Bladder microvascular endothelial cell (primary cell): Measurements from ENCODE around the gene PCDHB11. TPM values are rescaled to one million over a fixed set of nuclear protein-coding genes. Genes with fewer than 3 reads are reported as not detected.

ENCODE experiments used
- total RNA-seq: library from RNA; depleted of rRNA; stranded (reverse); fragments of >200 nt; gene quantifications from 2 replicates; pipeline ENCODE4 v1.2.3, GENCODE V29; 2014

PCDHB11 gene
- total RNA-seq: 0.16 and 0.69 TPM in 2 replicates

GRCh38 chr5:141199359-141200235 lies at the start of gene PCDHB11:
Gene PCDHB11 (plus strand): TSS chr5:141199627. CDS start chr5:141199775, 148 bp downstream.

DNA sequence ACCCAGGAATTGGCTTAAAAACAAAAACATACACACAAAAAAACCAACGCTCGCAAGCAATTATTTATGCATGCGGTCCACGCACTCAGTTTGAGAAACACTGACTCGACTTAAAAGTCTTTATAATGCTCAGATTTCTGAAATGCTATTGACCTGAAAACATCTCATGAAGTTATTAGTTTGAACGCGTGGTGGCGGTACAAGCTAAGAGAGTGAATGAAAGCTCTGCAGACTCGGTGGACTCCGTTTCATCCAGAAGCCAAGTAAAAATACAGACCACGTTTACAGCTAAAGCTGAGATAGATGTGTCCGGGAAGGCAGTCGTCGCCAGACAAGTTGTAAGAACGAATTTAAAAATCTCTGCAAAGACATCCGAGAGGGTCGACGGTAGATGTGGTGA lies 49.6 kb upstream of the PCDHB11 start, which contains the start of gene PCDHB6:
Gene PCDHB6, plus strand, starts transcription at position 246 of the 400 bp plus-strand sequence. CDS start 201 bp downstream, outside the sequence.

GRCh38 chr5:141172381-141173204 lies 26.8 kb upstream of the PCDHB11 start, which contains the start of gene PCDHB7:
Gene PCDHB7 (plus strand): TSS chr5:141172644. CDS start chr5:141172836, 192 bp downstream.

GRCh38 chr5:141177577-141178191 lies 21.7 kb upstream of the PCDHB11 start, which contains the start of gene PCDHB8:
Gene PCDHB8 (plus strand): TSS chr5:141177790. CDS start chr5:141178035, 245 bp downstream.

GRCh38 chr5:141182248-141182647 lies 17.2 kb upstream of the PCDHB11 start, which contains the start of gene PCDHB16:
Gene PCDHB16 (plus strand): TSS chr5:141182387. CDS start chr5:141182560, 173 bp downstream.

DNA sequence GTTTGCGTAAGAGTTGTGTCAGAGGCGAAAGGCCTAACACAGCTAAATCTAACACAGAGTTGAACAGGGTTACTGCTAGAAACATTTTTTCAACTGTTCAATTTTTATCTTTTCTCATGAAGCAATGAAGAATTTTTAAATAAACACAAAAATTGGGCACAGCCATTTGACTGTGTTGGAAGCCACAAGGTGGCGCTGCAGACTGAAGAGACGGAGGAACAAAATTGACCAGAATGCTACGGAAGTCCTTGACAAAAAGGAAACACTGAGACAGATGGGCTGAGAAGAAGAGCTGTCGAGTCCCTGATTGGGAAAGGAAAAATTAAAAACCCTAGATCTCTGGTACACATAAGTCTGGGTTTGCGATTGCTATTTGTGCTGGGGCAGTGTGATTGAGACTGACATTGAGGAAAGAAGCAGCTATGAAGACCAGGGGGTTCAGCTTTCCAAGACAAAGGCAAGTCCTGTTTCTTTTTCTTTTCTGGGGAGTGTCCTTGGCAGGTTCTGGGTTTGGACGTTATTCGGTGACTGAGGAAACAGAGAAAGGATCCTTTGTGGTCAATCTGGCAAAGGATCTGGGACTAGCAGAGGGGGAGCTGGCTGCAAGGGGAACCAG lies 12.4 kb upstream of the PCDHB11 start, which contains the start of gene PCDHB9:
Gene PCDHB9, plus strand, starts transcription at position 265 of the 616 bp plus-strand sequence. Its CDS starts 158 bp downstream, at position 423.

GRCh38 chr5:141192110-141192725 lies 7.2 kb upstream of the PCDHB11 start, which contains the start of gene PCDHB10:
Gene PCDHB10 (plus strand): TSS chr5:141192353. CDS start chr5:141192553, 200 bp downstream.

GRCh38 chr5:141208478-141208877 lies 9.1 kb downstream of the PCDHB11 start, which contains the start of gene PCDHB12:
Gene PCDHB12 (plus strand): TSS chr5:141208719. CDS start chr5:141208908, 189 bp downstream.

DNA sequence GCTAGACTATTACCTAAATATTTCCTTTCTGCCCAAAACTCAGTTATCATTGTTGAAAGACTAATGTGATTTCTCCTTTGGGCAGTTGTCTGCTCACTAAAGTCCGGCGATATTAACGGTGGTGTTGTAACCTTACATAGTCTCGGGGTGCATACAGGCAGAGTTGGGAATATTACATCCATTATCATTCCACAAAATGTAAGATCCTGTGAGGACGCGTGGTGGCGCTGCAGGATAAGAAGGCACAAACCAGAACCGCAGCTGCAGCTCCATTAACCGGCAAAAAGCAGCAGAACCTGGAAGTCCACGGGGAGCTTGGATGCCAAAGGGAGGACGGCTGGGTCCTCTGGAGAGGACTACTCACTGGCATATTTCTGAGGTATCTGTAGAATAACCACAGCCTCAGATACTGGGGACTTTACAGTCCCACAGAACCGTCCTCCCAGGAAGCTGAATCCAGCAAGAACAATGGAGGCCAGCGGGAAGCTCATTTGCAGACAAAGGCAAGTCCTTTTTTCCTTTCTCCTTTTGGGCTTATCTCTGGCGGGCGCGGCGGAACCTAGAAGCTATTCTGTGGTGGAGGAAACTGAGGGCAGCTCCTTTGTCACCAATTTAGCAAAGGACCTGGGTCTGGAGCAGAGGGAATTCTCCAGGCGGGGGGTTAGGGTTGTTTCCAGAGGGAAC lies 14.4 kb downstream of the PCDHB11 start, which contains the start of gene PCDHB13:
Gene PCDHB13, plus strand, starts transcription at position 264 of the 684 bp plus-strand sequence. Its CDS starts 205 bp downstream, at position 469.

GRCh38 chr5:141223112-141223783 lies 23.8 kb downstream of the PCDHB11 start, which contains the start of gene PCDHB14:
Gene PCDHB14 (plus strand): TSS chr5:141223343. CDS start chr5:141223506, 163 bp downstream.

DNA sequence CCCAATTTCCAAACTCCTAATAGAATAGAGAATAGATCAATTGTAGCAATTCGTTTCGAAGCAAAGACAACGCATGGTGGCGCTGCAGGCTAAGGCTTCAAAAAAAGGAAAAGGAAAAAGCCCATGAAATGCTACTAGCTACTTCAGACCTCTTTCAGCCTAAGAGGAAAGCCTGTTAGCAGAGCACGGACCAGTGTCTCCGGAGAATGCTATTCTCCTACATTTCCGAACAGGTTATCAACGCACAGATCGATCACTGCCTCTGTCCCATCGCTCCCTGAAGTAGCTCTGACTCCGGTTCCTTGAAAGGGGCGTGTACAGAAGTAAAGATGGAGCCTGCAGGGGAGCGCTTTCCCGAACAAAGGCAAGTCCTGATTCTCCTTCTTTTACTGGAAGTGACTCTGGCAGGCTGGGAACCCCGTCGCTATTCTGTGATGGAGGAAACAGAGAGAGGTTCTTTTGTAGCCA lies 45.9 kb downstream of the PCDHB11 start, which contains the start of gene PCDHB15:
Gene PCDHB15, plus strand, starts transcription at position 146 of the 468 bp plus-strand sequence. Its CDS starts 184 bp downstream, at position 330.

Other genes starting within 250 kb of the PCDHB11 start
- gene PCDHAC2, start 233.2 kb upstream of the PCDHB11 start, total RNA-seq: 0.19 and 0.32 TPM in 2 replicates
- gene PCDHB1, start 148.3 kb upstream of the PCDHB11 start, total RNA-seq: not detected in 2 replicates
- 0.81 and 2.3 TPM in 2 replicates for gene PCDHB2, start 105.0 kb upstream of the PCDHB11 start, total RNA-seq
- gene PCDHB3, start 99.2 kb upstream of the PCDHB11 start, total RNA-seq: 0.32 and 1.2 TPM in 2 replicates
- gene PCDHB4, start 77.8 kb upstream of the PCDHB11 start, total RNA-seq: under 0.01 and 0.25 TPM in 2 replicates
- 0.32 and 3.6 TPM in 2 replicates for gene PCDHB5, start 64.4 kb upstream of the PCDHB11 start, total RNA-seq
- 0.25 TPM in 1 of 2 replicates, not detected in the other for gene PCDHB6, start 49.6 kb upstream of the PCDHB11 start, total RNA-seq
- gene PCDHB7, start 27.0 kb upstream of the PCDHB11 start, total RNA-seq: 0.16 and 1.5 TPM in 2 replicates
- 0.16 and 1.3 TPM in 2 replicates for gene PCDHB8, start 21.8 kb upstream of the PCDHB11 start, total RNA-seq
- under 0.01 and 0.63 TPM in 2 replicates for gene PCDHB16, start 17.2 kb upstream of the PCDHB11 start, total RNA-seq
- 0.16 and 0.31 TPM in 2 replicates for gene PCDHB9, start 12.5 kb upstream of the PCDHB11 start, total RNA-seq
- gene PCDHB10, start 7.3 kb upstream of the PCDHB11 start, total RNA-seq: 0.49 and 1.6 TPM in 2 replicates
- 0.16 and 1.3 TPM in 2 replicates for gene PCDHB12, start 9.1 kb downstream of the PCDHB11 start, total RNA-seq
- gene PCDHB13, start 14.3 kb downstream of the PCDHB11 start, total RNA-seq: 0.32 and 3.3 TPM in 2 replicates
- gene PCDHB14, start 23.7 kb downstream of the PCDHB11 start, total RNA-seq: 0.49 and 1.8 TPM in 2 replicates
- gene PCDHB15, start 45.8 kb downstream of the PCDHB11 start, total RNA-seq: 0.32 and 1.2 TPM in 2 replicates
- gene SLC25A2, start 104.4 kb downstream of the PCDHB11 start, total RNA-seq: 0.16 and 0.44 TPM in 2 replicates
- gene TAF7, start 121.2 kb downstream of the PCDHB11 start, total RNA-seq: 53.3 and 79.0 TPM in 2 replicates
- gene PCDHGA1, start 130.9 kb downstream of the PCDHB11 start, total RNA-seq: 0.32 and 1.1 TPM in 2 replicates
- gene PCDHGA2, start 139.1 kb downstream of the PCDHB11 start, total RNA-seq: 0.81 and 1.9 TPM in 2 replicates
- gene PCDHGA3, start 144.2 kb downstream of the PCDHB11 start, total RNA-seq: 0.32 and 0.82 TPM in 2 replicates
- gene PCDHGB1, start 150.5 kb downstream of the PCDHB11 start, total RNA-seq: 0.65 and 2.8 TPM in 2 replicates
- gene PCDHGA4, start 155.4 kb downstream of the PCDHB11 start, total RNA-seq: 1.3 and 6.1 TPM in 2 replicates
- gene PCDHGB2, start 160.4 kb downstream of the PCDHB11 start, total RNA-seq: 1.1 and 5.1 TPM in 2 replicates
- gene PCDHGA5, start 164.5 kb downstream of the PCDHB11 start, total RNA-seq: 0.49 and 2.0 TPM in 2 replicates
- gene PCDHGB3, start 170.6 kb downstream of the PCDHB11 start, total RNA-seq: 1.5 and 8.4 TPM in 2 replicates
- 1.5 and 4.1 TPM in 2 replicates for gene PCDHGA6, start 174.3 kb downstream of the PCDHB11 start, total RNA-seq
- 0.65 and 3.3 TPM in 2 replicates for gene PCDHGA7, start 183.1 kb downstream of the PCDHB11 start, total RNA-seq
- 8.3 and 20.1 TPM in 2 replicates for gene PCDHGB4, start 188.1 kb downstream of the PCDHB11 start, total RNA-seq
- gene PCDHGA8, start 193.0 kb downstream of the PCDHB11 start, total RNA-seq: 0.65 and 3.0 TPM in 2 replicates
- gene PCDHGB5, start 198.3 kb downstream of the PCDHB11 start, total RNA-seq: 8.1 and 23.0 TPM in 2 replicates
- 0.97 and 4.5 TPM in 2 replicates for gene PCDHGA9, start 203.2 kb downstream of the PCDHB11 start, total RNA-seq
- gene PCDHGB6, start 208.4 kb downstream of the PCDHB11 start, total RNA-seq: 1.6 and 3.9 TPM in 2 replicates
- gene PCDHGA10, start 213.4 kb downstream of the PCDHB11 start, total RNA-seq: 2.1 and 5.2 TPM in 2 replicates
- 3.2 and 12.3 TPM in 2 replicates for gene PCDHGB7, start 218.1 kb downstream of the PCDHB11 start, total RNA-seq
- 4.0 and 14.5 TPM in 2 replicates for gene PCDHGA11, start 221.4 kb downstream of the PCDHB11 start, total RNA-seq
- 1.8 and 6.2 TPM in 2 replicates for gene PCDHGA12, start 230.9 kb downstream of the PCDHB11 start, total RNA-seq